SU-DHL-6 (cell line): Measurements from ENCODE around the gene C12orf76.

ENCODE experiments used
- H2AFZ ChIP-seq: fragments of 200-600 bp; sonication (generic); 2 replicates; pipeline ENCODE4 v1.6.1; 2014; ENCODE audit warnings: low read depth, mild to moderate bottlenecking, moderate library complexity, mixed read lengths, antibody characterized with exemption, low read length; ENCODE audit not compliant: severe bottlenecking
- H3F3A ChIP-seq: fragments of 200-600 bp; shearing (Covaris generic); 2 replicates; pipeline ENCODE4 v1.6.0; 2016; ENCODE audit warnings: antibody characterized with exemption, mild to moderate bottlenecking; ENCODE audit not compliant: insufficient read depth
- H3K27ac ChIP-seq: fragments of 200-600 bp; sonication (generic); 2 replicates; pipeline ENCODE4 v1.5.1; 2016; ENCODE audit warnings: low read depth, mild to moderate bottlenecking, low read length, moderate library complexity, mixed read lengths
- H3K27me3 ChIP-seq: fragments of 200-600 bp; sonication (generic), shearing (Covaris generic); 2 replicates; pipeline ENCODE4 v1.6.0; 2014; ENCODE audit warnings: mild to moderate bottlenecking, low read length
- H3K36me3 ChIP-seq: fragments of 200-600 bp; sonication (generic); 2 replicates; pipeline ENCODE4 v1.6.1; 2014; ENCODE audit warnings: mild to moderate bottlenecking, low read length, mixed read lengths
- H3K4me2 ChIP-seq: fragments of 300-600, 200-600 bp; shearing (Covaris generic), sonication (generic); 2 replicates; pipeline ENCODE4 v1.6.0; 2014; ENCODE audit warnings: low read length, low read depth, mild to moderate bottlenecking; ENCODE audit not compliant: poor library complexity, severe bottlenecking
- H3K4me3 ChIP-seq: fragments of 200-600 bp; sonication (generic); 2 replicates; pipeline ENCODE4 v1.5.1; 2014; ENCODE audit warnings: antibody characterized with exemption, low read length, mild to moderate bottlenecking, mixed read lengths; ENCODE audit not compliant: insufficient read depth, poor library complexity, severe bottlenecking
- H3K79me2 ChIP-seq: fragments of 200-600 bp; sonication (generic); 2 replicates; pipeline ENCODE4 v1.6.1; 2014; ENCODE audit warnings: mild to moderate bottlenecking, low read length, moderate library complexity; ENCODE audit not compliant: insufficient read depth
- H3K9ac ChIP-seq: fragments of 200-600 bp; sonication (generic); 2 replicates; pipeline ENCODE4 v1.7.0; 2014; ENCODE audit warnings: mild to moderate bottlenecking, low read length
- H3K9me2 ChIP-seq: fragments of 200-600 bp; sonication (generic); replicated peaks from 2 replicates; pipeline ENCODE4 v1.6.1; 2014; ENCODE audit warnings: low read length; ENCODE audit not compliant: insufficient read depth
- H3K9me3 ChIP-seq: fragments of 200-600 bp; sonication (generic); 2 replicates; pipeline ENCODE4 v1.6.1; 2014; ENCODE audit warnings: low read length, mixed read lengths; ENCODE audit not compliant: insufficient read depth
- H4K20me1 ChIP-seq: fragments of 200-600 bp; sonication (generic); 2 replicates; pipeline ENCODE4 v1.6.1; 2014; ENCODE audit warnings: low read depth, mild to moderate bottlenecking, antibody characterized with exemption, low read length, moderate library complexity, mixed read lengths
- EZH2phosphoT487 ChIP-seq: fragments of 200-600 bp; sonication (generic), shearing (Covaris generic); conservative IDR thresholded peaks from 2 replicates; pipeline ENCODE4 v1.6.1; 2018; ENCODE audit warnings: mild to moderate bottlenecking, antibody characterized with exemption, low read length, moderate library complexity, mixed read lengths
- TF ChIP-seq, protein P1 (sequence below): fragments of 200-600 bp; sonication (generic); IDR thresholded peaks from one replicate; pipeline ENCODE4 v1.5.1; 2017; ENCODE audit warnings: antibody characterized with exemption, mild to moderate bottlenecking, low read length, moderate library complexity; ENCODE audit not compliant: insufficient read depth, poor library complexity, severe bottlenecking

Gene C12orf76

GRCh38 chr12:110006115-110006514 lies 42.2 kb downstream of the C12orf76 start:
- no peak overlapping the region for H2AFZ ChIP-seq
- peak overlapping the region; percentile 92 for H3K4me2 ChIP-seq
- H3K9ac ChIP-seq = no peak overlapping the region
- H3K27me3 ChIP-seq = no peaks in the 10 kb centered on the region
- H3F3A ChIP-seq = peaks cover 86% of the 10 kb centered on the region
- H3K4me3 ChIP-seq = no peak overlapping the region
- H3K36me3 ChIP-seq = peaks cover 11% of the 10 kb centered on the region
- peaks cover 85% of the 10 kb centered on the region for H3K79me2 ChIP-seq
- no peaks in the 10 kb centered on the region for H4K20me1 ChIP-seq
- no peaks in the 10 kb centered on the region for H3K9me3 ChIP-seq
- H3K9me2 ChIP-seq = no peaks in the 10 kb centered on the region
- no peak for TF ChIP-seq EZH2phosphoT487
- TF ChIP-seq, protein P1, sequence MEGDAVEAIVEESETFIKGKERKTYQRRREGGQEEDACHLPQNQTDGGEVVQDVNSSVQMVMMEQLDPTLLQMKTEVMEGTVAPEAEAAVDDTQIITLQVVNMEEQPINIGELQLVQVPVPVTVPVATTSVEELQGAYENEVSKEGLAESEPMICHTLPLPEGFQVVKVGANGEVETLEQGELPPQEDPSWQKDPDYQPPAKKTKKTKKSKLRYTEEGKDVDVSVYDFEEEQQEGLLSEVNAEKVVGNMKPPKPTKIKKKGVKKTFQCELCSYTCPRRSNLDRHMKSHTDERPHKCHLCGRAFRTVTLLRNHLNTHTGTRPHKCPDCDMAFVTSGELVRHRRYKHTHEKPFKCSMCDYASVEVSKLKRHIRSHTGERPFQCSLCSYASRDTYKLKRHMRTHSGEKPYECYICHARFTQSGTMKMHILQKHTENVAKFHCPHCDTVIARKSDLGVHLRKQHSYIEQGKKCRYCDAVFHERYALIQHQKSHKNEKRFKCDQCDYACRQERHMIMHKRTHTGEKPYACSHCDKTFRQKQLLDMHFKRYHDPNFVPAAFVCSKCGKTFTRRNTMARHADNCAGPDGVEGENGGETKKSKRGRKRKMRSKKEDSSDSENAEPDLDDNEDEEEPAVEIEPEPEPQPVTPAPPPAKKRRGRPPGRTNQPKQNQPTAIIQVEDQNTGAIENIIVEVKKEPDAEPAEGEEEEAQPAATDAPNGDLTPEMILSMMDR = no peak
- peak overlapping the region; percentile 97 for H3K27ac ChIP-seq

DNA sequence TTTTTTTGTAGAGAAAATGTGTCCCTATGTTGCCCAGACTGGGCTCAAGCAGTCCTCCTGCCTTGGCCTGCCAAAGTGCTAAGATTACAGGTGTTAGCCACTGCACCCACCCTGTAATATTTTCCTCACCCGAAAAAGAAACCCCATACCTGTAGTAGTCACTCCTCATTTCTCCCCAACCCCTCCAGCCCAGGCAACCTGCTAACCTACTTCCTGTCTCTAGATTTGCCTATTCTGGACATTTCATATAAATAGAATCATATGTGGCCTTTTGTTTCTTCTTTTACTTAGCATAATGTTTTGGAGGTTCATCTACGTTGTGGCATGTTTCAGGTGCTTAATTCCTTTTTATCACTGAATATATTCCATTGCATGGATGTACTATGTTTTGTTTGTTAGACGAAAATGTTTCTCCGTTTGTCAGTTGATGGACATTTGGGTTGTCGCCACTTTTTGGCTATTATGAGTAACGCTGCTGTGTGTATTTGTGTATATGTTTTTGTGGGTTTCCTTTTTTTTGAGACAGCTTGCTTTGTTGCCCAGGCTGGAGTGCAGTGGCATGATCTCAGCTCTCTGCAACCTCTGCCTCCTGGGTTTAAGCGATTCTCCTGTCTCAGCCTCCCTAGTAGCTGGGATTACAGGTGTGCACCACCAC lies 42.9 kb downstream of the C12orf76 start:
- peak overlapping the region; percentile 92 for H3K4me2 ChIP-seq

GRCh38 chr12:110004598-110004997 lies 43.7 kb downstream of the C12orf76 start:
- H4K20me1 ChIP-seq = no peaks in the 10 kb centered on the region
- no peaks in the 10 kb centered on the region for H3K9me3 ChIP-seq
- H3K4me3 ChIP-seq = peak overlapping the region; percentile 22
- no peak overlapping the region for H2AFZ ChIP-seq
- TF ChIP-seq EZH2phosphoT487 = no peak
- TF ChIP-seq, protein P1 = no peak
- peak overlapping the region; percentile 88 for H3K9ac ChIP-seq
- peaks cover 74% of the 10 kb centered on the region for H3F3A ChIP-seq
- H3K27ac ChIP-seq = peak overlapping the region; percentile 97
- H3K9me2 ChIP-seq = no peaks in the 10 kb centered on the region
- H3K79me2 ChIP-seq = peaks cover 85% of the 10 kb centered on the region
- H3K36me3 ChIP-seq = peaks cover 17% of the 10 kb centered on the region
- peak overlapping the region; percentile 92 for H3K4me2 ChIP-seq
- H3K27me3 ChIP-seq = no peaks in the 10 kb centered on the region

More for the DNA sequence above, 42.9 kb downstream of the C12orf76 start:
- Histone ChIP-seq H3K79me2 (peaks cover 85% of the 10 kb centered on the region), H3F3A (peaks cover 82% of the 10 kb centered on the region), H3K27ac (peak overlapping the region; percentile 97), H3K9me2 (no peaks in the 10 kb centered on the region), H3K4me3 (peak overlapping the region; percentile 22), H4K20me1 (no peaks in the 10 kb centered on the region), H3K36me3 (peaks cover 11% of the 10 kb centered on the region), H3K9ac (peak overlapping the region; percentile 88), H3K9me3 (no peaks in the 10 kb centered on the region), H2AFZ (no peak overlapping the region), H3K27me3 (no peaks in the 10 kb centered on the region)
- TF ChIP-seq, protein P1 = no peak
- TF ChIP-seq EZH2phosphoT487 = no peak
